Lung (tissue), 12 donors: ENCODE data around the gene PANK4. TPM values are rescaled to one million over a fixed set of nuclear protein-coding genes. Genes with fewer than 3 reads are reported as not detected.

Source experiments
- ATAC-seq: fragments of 200-7000 bp; cut with Tn5 transposase; one replicate; pipeline ENCODE4 v1.9.1; 2020; ENCODE audit warnings: moderate number of reproducible peaks; ENCODE audit not compliant: insufficient read depth, low FRiP score
- DNase-seq, 3 donors: peaks; one replicate each; pipeline ENCODE4 v3.0.0-alpha.2; 2013 to 2017
- H3K27ac ChIP-seq, 2 donors: one replicate each; pipeline ENCODE4 v1.5.1; 2013; ENCODE audit warnings: mild to moderate bottlenecking in 2 of 2, moderate library complexity in 2 of 2, control low read depth in 1 of 2, inconsistent platforms in 1 of 2, low read depth in 1 of 2, low read length in 1 of 2
- H3K27me3 ChIP-seq, 3 donors: one replicate each; pipeline ENCODE4 v1.5.1; 2013; ENCODE audit warnings: low read length in 2 of 3; ENCODE audit not compliant: control insufficient read depth in 3 of 3, insufficient read depth in 3 of 3
- H3K36me3 ChIP-seq, 4 donors: one replicate each; pipeline ENCODE4 v1.5.1; 2013; ENCODE audit warnings: low read length in 4 of 4, mild to moderate bottlenecking in 1 of 4, moderate library complexity in 1 of 4; ENCODE audit not compliant: control insufficient read depth in 4 of 4, insufficient read depth in 4 of 4
- H3K4me1 ChIP-seq, 5 donors: one replicate each; pipeline ENCODE4 v1.5.1; 2013; ENCODE audit warnings: low read length in 5 of 5, mild to moderate bottlenecking in 2 of 5, moderate library complexity in 1 of 5; ENCODE audit not compliant: control insufficient read depth in 5 of 5, insufficient read depth in 5 of 5
- H3K4me3 ChIP-seq: one replicate; pipeline ENCODE4 v1.5.1; 2013; ENCODE audit warnings: mild to moderate bottlenecking, control low read depth, moderate library complexity
- H3K9ac ChIP-seq, 2 donors: one replicate each; pipeline ENCODE4 v1.5.1; 2013; ENCODE audit warnings: low read length in 2 of 2, control low read depth in 1 of 2; ENCODE audit not compliant: insufficient read depth in 1 of 2
- H3K9me3 ChIP-seq, 4 donors: one replicate each; pipeline ENCODE4 v1.5.1; 2013; ENCODE audit warnings: low read length in 3 of 4, mild to moderate bottlenecking in 1 of 4, moderate library complexity in 1 of 4; ENCODE audit not compliant: control insufficient read depth in 4 of 4, insufficient read depth in 3 of 4
- CTCF ChIP-seq: IDR thresholded peaks from 2 replicates; pipeline ENCODE4 v1.5.1; 2012; ENCODE audit warnings: mild to moderate bottlenecking; ENCODE audit errors: control extremely low read depth, extremely low read depth
- WGBS, 2 donors: extraction: QIAGEN DNeasy Blood & Tissue Kit; methylation state at CpG; one replicate each; pipeline ENCODE4 v1.1.7; 2013; 5-methylcytosine and 5-hydroxymethylcytosine counted together
- polyA plus RNA-seq, 2 donors: library from polyadenylated mRNA; stranded (reverse); fragments of 200-250 nt; gene quantifications; one replicate each; pipeline ENCODE4 v1.2.1, GENCODE V29; 2013
- total RNA-seq, 2 donors: library from RNA; depleted of rRNA in 1 of 2; stranded (reverse); fragments of >200 nt in 1 of 2; gene quantifications; one replicate each; pipeline ENCODE4 v1.2.1, GENCODE V29; 2014 to 2021
- donor health status: control.
- donor health status: control.
- donor health status: Bipolar disorder and iron deficiency.
- donor health status: healthy.
- donor health status: DM: yes; HTN: yes; CAD: no.

PANK4 gene
- total and polyA plus RNA-seq, 4 donors: 17.6 to 36.3 (median 21.7) TPM

GRCh38 chr1:2538872-2539271 is 12.5 kb upstream of the PANK4 start:
- ATAC-seq (no peak), DNase-seq (no peak)
- Histone ChIP-seq H3K9me3 (no peaks in the 10 kb centered on the region), H3K27me3 (peaks cover 0 to 25% (median 7%) of the 10 kb centered on the region in 3 donors), H3K4me3 (no peak overlapping the region), H3K4me1 (peaks cover 0 to 24% (median 3%) of the 10 kb centered on the region in 5 donors), H3K36me3 (no peaks in the 10 kb centered on the region), H3K27ac (no peak overlapping the region), H3K9ac (no peak overlapping the region)
- no peak for TF ChIP-seq CTCF
- 95 to 96% methylated on average over 8 of the region's 8 CpGs for WGBS, 2 donors

GRCh38 chr1:2538376-2538775 is 12.0 kb upstream of the PANK4 start:
- Histone ChIP-seq H3K9me3 (no peaks in the 10 kb centered on the region), H3K4me3 (no peak overlapping the region), H3K9ac (no peak overlapping the region), H3K27ac (no peak overlapping the region), H3K27me3 (peaks cover 0 to 25% (median 11%) of the 10 kb centered on the region in 3 donors), H3K4me1 (peaks cover 0 to 19% (median 3%) of the 10 kb centered on the region in 5 donors), H3K36me3 (no peaks in the 10 kb centered on the region)
- 91 to 93% methylated on average over 4 of the region's 4 CpGs for WGBS, 2 donors
- DNase-seq: no peak
- no peak for ATAC-seq
- no peak for TF ChIP-seq CTCF

- DNase-seq: no peak
Observed at GRCh38 chr1:2537784-2538115, 11.4 kb upstream of the PANK4 start.

More at GRCh38 chr1:2537784-2538115, 11.4 kb upstream of the PANK4 start:
- WGBS, 2 donors: 81 to 83% methylated on average over 9 of the region's 9 CpGs
- H3K36me3 ChIP-seq: no peaks in the 10 kb centered on the region
- no peak overlapping the region for H3K9ac ChIP-seq
- no peak overlapping the region for H3K27ac ChIP-seq
- TF ChIP-seq CTCF: no peak
- no peak overlapping the region for H3K4me3 ChIP-seq
- no peak for ATAC-seq
- no peaks in the 10 kb centered on the region for H3K9me3 ChIP-seq
- H3K4me1 ChIP-seq: peaks cover 0 to 13% (median 3%) of the 10 kb centered on the region in 5 donors
- H3K27me3 ChIP-seq: peaks cover 0 to 27% (median 14%) of the 10 kb centered on the region in 3 donors
